ENCODE measurements around the gene CACNG4.

CACNG4 gene

DNA sequence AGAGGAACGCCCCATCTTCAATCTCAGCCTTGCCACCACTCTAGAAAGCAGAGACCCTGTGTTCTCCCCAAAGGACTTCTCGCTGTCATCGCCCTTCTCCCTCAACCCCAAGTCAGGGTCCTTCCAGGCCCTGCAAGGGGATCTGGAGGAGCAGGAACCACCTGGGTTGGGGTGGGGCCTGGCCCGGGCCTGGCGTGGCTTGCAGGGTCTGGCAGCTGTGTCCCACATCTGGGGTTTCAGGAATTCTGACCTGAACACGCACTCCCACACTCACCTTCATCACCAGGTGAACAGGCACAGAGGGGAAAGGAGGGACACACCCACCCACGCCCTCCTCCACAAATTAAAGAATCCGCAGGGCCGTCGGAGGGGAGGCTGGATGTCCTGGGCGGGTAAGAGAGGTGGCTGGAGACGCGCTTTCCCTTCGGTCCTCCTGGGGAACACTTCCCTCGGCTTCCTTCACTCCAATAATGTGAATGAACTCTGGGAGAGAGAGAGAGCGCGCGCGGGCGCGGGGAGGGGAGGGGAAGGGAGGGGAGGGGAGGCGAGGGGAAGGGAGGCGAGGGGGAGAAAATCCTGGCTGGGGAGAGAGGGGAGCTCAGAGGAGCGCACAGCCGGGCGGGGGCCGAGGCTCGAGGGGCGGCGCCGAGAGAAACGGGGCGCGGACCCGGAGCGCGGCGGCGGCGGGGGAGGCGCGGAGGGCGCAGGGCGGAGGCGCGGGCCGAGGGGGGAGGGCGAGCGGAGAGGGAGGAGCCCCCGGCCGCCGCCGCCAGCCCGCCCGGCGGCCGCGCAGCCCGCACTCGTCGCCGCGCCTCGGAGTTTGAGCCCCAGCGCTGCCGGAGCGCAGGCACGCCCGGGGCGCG lies at the start of gene CACNG4:
Gene CACNG4, plus strand, starts transcription at position 799 of the 863 bp plus-strand sequence. CDS start 205 bp downstream, outside the sequence.
- TF ChIP-seq, protein P1, sequence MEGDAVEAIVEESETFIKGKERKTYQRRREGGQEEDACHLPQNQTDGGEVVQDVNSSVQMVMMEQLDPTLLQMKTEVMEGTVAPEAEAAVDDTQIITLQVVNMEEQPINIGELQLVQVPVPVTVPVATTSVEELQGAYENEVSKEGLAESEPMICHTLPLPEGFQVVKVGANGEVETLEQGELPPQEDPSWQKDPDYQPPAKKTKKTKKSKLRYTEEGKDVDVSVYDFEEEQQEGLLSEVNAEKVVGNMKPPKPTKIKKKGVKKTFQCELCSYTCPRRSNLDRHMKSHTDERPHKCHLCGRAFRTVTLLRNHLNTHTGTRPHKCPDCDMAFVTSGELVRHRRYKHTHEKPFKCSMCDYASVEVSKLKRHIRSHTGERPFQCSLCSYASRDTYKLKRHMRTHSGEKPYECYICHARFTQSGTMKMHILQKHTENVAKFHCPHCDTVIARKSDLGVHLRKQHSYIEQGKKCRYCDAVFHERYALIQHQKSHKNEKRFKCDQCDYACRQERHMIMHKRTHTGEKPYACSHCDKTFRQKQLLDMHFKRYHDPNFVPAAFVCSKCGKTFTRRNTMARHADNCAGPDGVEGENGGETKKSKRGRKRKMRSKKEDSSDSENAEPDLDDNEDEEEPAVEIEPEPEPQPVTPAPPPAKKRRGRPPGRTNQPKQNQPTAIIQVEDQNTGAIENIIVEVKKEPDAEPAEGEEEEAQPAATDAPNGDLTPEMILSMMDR (IDR thresholded peaks at IDR 0.05): no peak
- Histone ChIP-seq H3K36me3 (no peaks in the 10 kb centered on the region), H3K4me3 (ENCODE audit: low read depth in 1 of 2, low read length in 1 of 2) (peak within 1 kb of the TSS in 1 of 2 experiments; percentile 12), H3K27me3 (peaks cover 78% of the 10 kb centered on the region), H3K4me1 (ENCODE audit: control insufficient read depth in 1 of 2, insufficient read depth in 1 of 2, low read depth in 1 of 2, low read length in 1 of 2) (peaks cover 3 to 10% of the 10 kb centered on the region in 2 experiments), H3K9me3 (no peaks in the 10 kb centered on the region), H3K27ac (no peak within 1 kb of the TSS)

DNA sequence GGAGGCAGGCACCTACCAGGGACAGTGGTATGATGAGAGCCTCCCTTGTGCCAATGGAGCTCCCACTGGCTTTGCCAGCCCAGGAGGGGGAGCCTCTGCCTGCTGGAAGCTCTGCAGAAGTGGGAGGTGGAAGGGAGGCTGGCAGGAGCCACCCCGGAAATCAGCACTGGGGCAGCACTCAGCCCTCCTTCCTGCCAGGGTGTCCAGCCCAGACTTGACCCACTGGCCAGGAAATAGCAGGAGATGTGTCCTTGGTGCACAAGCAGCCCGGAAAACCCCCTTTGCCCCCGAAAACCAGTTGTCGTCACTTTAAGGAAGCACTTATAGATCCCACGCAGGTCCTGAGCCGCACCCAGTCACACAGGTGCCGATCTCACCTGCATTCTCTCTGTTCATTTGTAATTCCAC lies 49.3 kb upstream of the CACNG4 start:
- Histone ChIP-seq H3K36me3 (no peaks in the 10 kb centered on the region), H3K4me3 (ENCODE audit: low read depth in 1 of 2, low read length in 1 of 2) (no peak overlapping the region), H3K9me3 (no peaks in the 10 kb centered on the region), H3K27ac (no peak overlapping the region), H3K27me3 (no peaks in the 10 kb centered on the region), H3K4me1 (ENCODE audit: control insufficient read depth in 1 of 2, insufficient read depth in 1 of 2, low read depth in 1 of 2, low read length in 1 of 2) (no peaks in the 10 kb centered on the region)
- TF ChIP-seq, protein P1 (IDR thresholded peaks at IDR 0.05): no peak

DNA sequence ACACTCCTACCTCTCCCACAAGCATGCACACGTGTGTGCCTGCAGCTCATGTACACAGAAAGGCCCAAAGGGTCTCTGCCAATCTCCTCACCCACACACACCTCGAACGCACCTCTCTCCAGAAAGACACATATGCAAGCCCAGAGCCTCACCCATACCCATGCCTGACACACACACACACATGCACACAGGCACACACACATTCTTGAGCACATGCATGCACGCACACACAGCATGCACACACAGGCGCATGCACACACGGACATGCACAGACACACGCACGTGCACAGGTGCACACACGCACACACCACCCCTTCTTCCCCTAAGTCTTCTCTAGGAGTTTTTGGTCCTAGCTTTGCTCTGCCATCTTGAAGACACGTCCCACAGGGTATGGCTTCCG lies 48.7 kb upstream of the CACNG4 start:
- no peaks in the 10 kb centered on the region for H3K4me1 ChIP-seq (ENCODE audit: control insufficient read depth in 1 of 2, insufficient read depth in 1 of 2, low read depth in 1 of 2, low read length in 1 of 2)
- no peaks in the 10 kb centered on the region for H3K36me3 ChIP-seq
- no peak overlapping the region for H3K27ac ChIP-seq
- TF ChIP-seq, protein P1 (IDR thresholded peaks at IDR 0.05): no peak
- H3K4me3 ChIP-seq (ENCODE audit: low read depth in 1 of 2, low read length in 1 of 2): no peak overlapping the region
- H3K9me3 ChIP-seq: no peaks in the 10 kb centered on the region
- H3K27me3 ChIP-seq: no peaks in the 10 kb centered on the region

DNA sequence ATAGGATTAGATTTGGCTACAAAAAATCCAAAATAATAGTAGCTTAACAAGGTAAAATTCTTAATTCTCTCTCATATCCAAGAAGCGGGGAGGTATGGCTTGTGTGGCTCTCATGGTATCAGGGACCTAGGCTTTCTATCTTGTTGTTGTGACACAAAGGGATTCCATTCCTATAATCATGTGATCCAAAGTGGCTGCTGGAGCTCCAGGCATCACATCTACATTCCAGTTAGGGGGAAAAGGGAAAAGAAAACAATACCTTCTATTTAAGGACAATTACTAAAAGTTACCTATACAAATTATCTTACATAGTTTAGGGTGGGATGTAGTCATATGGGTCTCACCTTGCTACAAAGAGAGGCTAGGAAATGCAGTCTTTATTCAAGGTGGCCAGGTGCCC lies 47.6 kb upstream of the CACNG4 start:
- Histone ChIP-seq H3K4me3 (ENCODE audit: low read depth in 1 of 2, low read length in 1 of 2) (no peak overlapping the region), H3K9me3 (no peaks in the 10 kb centered on the region), H3K27ac (no peak overlapping the region), H3K4me1 (ENCODE audit: control insufficient read depth in 1 of 2, insufficient read depth in 1 of 2, low read depth in 1 of 2, low read length in 1 of 2) (no peaks in the 10 kb centered on the region), H3K36me3 (no peaks in the 10 kb centered on the region), H3K27me3 (no peaks in the 10 kb centered on the region)
- TF ChIP-seq, protein P1 (IDR thresholded peaks at IDR 0.05): no peak

DNA sequence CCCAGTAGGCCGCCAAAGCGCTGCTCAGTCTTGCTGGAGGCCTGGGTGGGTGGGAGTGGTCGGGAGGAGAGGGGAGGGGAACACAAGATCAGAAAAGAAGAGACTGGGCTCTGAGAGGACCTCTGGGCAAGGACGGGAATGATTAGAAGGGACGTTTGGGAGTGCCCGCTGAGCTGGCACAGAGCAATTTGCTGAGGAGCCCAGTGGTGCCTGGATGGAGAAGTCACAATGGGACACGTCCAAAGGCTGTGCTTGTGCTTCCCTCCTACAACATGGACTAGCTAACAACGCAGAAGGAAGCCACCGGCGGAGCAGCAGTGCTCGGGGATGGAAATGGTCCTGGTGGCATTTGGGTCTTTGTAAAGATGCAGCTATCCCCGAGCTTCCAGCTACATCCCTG lies 45.6 kb upstream of the CACNG4 start:
- H3K36me3 ChIP-seq: no peaks in the 10 kb centered on the region
- no peaks in the 10 kb centered on the region for H3K27me3 ChIP-seq
- no peaks in the 10 kb centered on the region for H3K9me3 ChIP-seq
- TF ChIP-seq, protein P1 (IDR thresholded peaks at IDR 0.05): no peak
- H3K27ac ChIP-seq: no peak overlapping the region
- no peaks in the 10 kb centered on the region for H3K4me1 ChIP-seq (ENCODE audit: control insufficient read depth in 1 of 2, insufficient read depth in 1 of 2, low read depth in 1 of 2, low read length in 1 of 2)
- no peak overlapping the region for H3K4me3 ChIP-seq (ENCODE audit: low read depth in 1 of 2, low read length in 1 of 2)
